H9 (cell line): ENCODE data around the gene KCNJ1. TPM values are rescaled to one million over a fixed set of nuclear protein-coding genes. Genes with fewer than 3 reads are reported as not detected.

Experiments
- DNase-seq: peaks from one replicate; pipeline ENCODE4 v3.0.0-alpha.2; 2017
- H2AFZ ChIP-seq: one replicate; pipeline ENCODE4 v1.6.1; 2013; ENCODE audit warnings: mild to moderate bottlenecking, low read length, control low read depth, moderate library complexity
- H2AK5ac ChIP-seq: 2 replicates; pipeline ENCODE4 v1.6.1; 2013; ENCODE audit warnings: low read length, control low read depth, mixed read lengths; ENCODE audit not compliant: insufficient read length
- H2BK120ac ChIP-seq: one replicate; pipeline ENCODE4 v1.6.1; 2013; ENCODE audit warnings: low read depth, mild to moderate bottlenecking, low read length, control low read depth, inconsistent platforms; ENCODE audit not compliant: poor library complexity, severe bottlenecking
- H2BK12ac ChIP-seq: 2 replicates; pipeline ENCODE4 v1.6.1; 2013; ENCODE audit warnings: low read length, control low read depth, mixed read lengths, low read depth; ENCODE audit not compliant: insufficient read length
- H2BK15ac ChIP-seq: 2 replicates; pipeline ENCODE4 v1.6.1; 2013; ENCODE audit warnings: low read depth, low read length, control low read depth
- H2BK20ac ChIP-seq: one replicate; pipeline ENCODE4 v1.6.1; 2013; ENCODE audit warnings: low read depth, mild to moderate bottlenecking, low read length, control low read depth, inconsistent platforms; ENCODE audit not compliant: poor library complexity, severe bottlenecking
- H2BK5ac ChIP-seq: 2 replicates; pipeline ENCODE4 v1.6.1; 2013; ENCODE audit warnings: low read length, control low read depth, mixed read lengths; ENCODE audit not compliant: insufficient read length
- H3K14ac ChIP-seq: 2 replicates; pipeline ENCODE4 v1.6.1; 2013; ENCODE audit warnings: low read length, control low read depth; ENCODE audit not compliant: insufficient read depth
- H3K18ac ChIP-seq: 2 replicates; pipeline ENCODE4 v1.6.1; 2013; ENCODE audit warnings: low read depth, mild to moderate bottlenecking, mixed read lengths, low read length, control low read depth; ENCODE audit not compliant: insufficient read length
- H3K23ac ChIP-seq: 2 replicates; pipeline ENCODE4 v1.6.1; 2013; ENCODE audit warnings: low read length, control low read depth, mixed read lengths, low read depth; ENCODE audit not compliant: insufficient read length
- H3K23me2 ChIP-seq: 2 replicates; pipeline ENCODE4 v1.6.1; 2013; ENCODE audit warnings: low read depth, mild to moderate bottlenecking, mixed read lengths, low read length, control low read depth; ENCODE audit not compliant: insufficient read length, poor library complexity, severe bottlenecking
- H3K27ac ChIP-seq: 2 replicates; pipeline ENCODE4 v1.5.1; 2013; ENCODE audit warnings: low read length, control low read depth, mixed read lengths, low read depth; ENCODE audit not compliant: insufficient read length
- H3K27me3 ChIP-seq: 2 replicates; pipeline ENCODE4 v1.6.1; 2013; ENCODE audit warnings: low read length, control low read depth, inconsistent platforms; ENCODE audit not compliant: insufficient read depth
- H3K4ac ChIP-seq: 2 replicates; pipeline ENCODE4 v1.6.1; 2013; ENCODE audit warnings: low read depth, mild to moderate bottlenecking, control low read depth, inconsistent platforms, low read length, moderate library complexity
- H3K4me1 ChIP-seq: 2 replicates; pipeline ENCODE4 v1.6.1; 2013; ENCODE audit warnings: low read length, control low read depth, inconsistent platforms; ENCODE audit not compliant: insufficient read depth
- H3K4me2 ChIP-seq: 2 replicates; pipeline ENCODE4 v1.6.1; 2013; ENCODE audit warnings: low read length, control low read depth, mixed read lengths; ENCODE audit not compliant: insufficient read length, insufficient read depth
- H3K56ac ChIP-seq: 2 replicates; pipeline ENCODE4 v1.6.1; 2013; ENCODE audit warnings: low read depth, mild to moderate bottlenecking, mixed read lengths, low read length, control low read depth; ENCODE audit not compliant: insufficient read length
- H3K79me1 ChIP-seq: 2 replicates; pipeline ENCODE4 v1.6.1; 2013; ENCODE audit warnings: low read depth, mild to moderate bottlenecking, moderate library complexity, low read length, control low read depth, inconsistent platforms; ENCODE audit not compliant: insufficient read depth, poor library complexity, severe bottlenecking
- H3K79me2 ChIP-seq: 2 replicates; pipeline ENCODE4 v1.6.1; 2013; ENCODE audit warnings: low read length, control low read depth, inconsistent platforms; ENCODE audit not compliant: insufficient read depth
- H3K9ac ChIP-seq: 2 replicates; pipeline ENCODE4 v1.6.1; 2013; ENCODE audit warnings: low read length, control low read depth, mixed read lengths; ENCODE audit not compliant: insufficient read length; ENCODE audit errors: extremely low read depth
- H3K9me3 ChIP-seq: one replicate; pipeline ENCODE4 v1.6.1; 2013; ENCODE audit warnings: low read depth, low read length, inconsistent platforms; ENCODE audit not compliant: control insufficient read depth
- H3T11ph ChIP-seq: one replicate; pipeline ENCODE4 v1.6.1; 2013; ENCODE audit warnings: mild to moderate bottlenecking, low read length, control low read depth, inconsistent platforms
- H4K20me1 ChIP-seq: one replicate; pipeline ENCODE4 v1.6.1; 2013; ENCODE audit not compliant: control insufficient read depth, insufficient read length, insufficient read depth
- H4K5ac ChIP-seq: 2 replicates; pipeline ENCODE4 v1.6.1; 2013; ENCODE audit warnings: low read depth, mild to moderate bottlenecking, mixed read lengths, low read length, control low read depth; ENCODE audit not compliant: insufficient read length
- H4K8ac ChIP-seq: replicated peaks from 2 replicates; pipeline ENCODE4 v1.6.1; 2013; ENCODE audit warnings: low read length, control low read depth, mixed read lengths, low read depth; ENCODE audit not compliant: insufficient read length
- H4K91ac ChIP-seq: 2 replicates; pipeline ENCODE4 v1.6.1; 2013; ENCODE audit warnings: low read depth, mild to moderate bottlenecking, moderate library complexity, mixed read lengths, low read length, control low read depth; ENCODE audit not compliant: insufficient read length
- H3K27ac Mint-ChIP-seq, 3 experiments: 2 replicates in 2 of 3; 3 replicates in 1 of 3; pipeline ENCODE4 v1.8.0; 2020 to 2021; ENCODE audit warnings: mixed read lengths in 3 of 3, mild to moderate bottlenecking in 1 of 3, moderate library complexity in 1 of 3
- H3K27me3 Mint-ChIP-seq: 2 replicates; pipeline ENCODE4 v1.8.0; 2021; ENCODE audit warnings: low read depth, mild to moderate bottlenecking, moderate library complexity, mixed read lengths
- H3K36me3 Mint-ChIP-seq, 3 experiments: 2 replicates in 2 of 3; 3 replicates in 1 of 3; pipeline ENCODE4 v1.8.0; 2020 to 2021; ENCODE audit warnings: low read depth in 3 of 3, mixed read lengths in 3 of 3; ENCODE audit not compliant: insufficient read depth in 1 of 3
- H3K4me1 Mint-ChIP-seq, 2 experiments: 2 replicates each; pipeline ENCODE4 v1.8.0; 2020; ENCODE audit warnings: mixed read lengths in 2 of 2
- H3K4me3 Mint-ChIP-seq, 2 experiments: 2 replicates in 1 of 2; 3 replicates in 1 of 2; pipeline ENCODE4 v1.8.0; 2020 to 2021; ENCODE audit warnings: mild to moderate bottlenecking in 2 of 2, mixed read lengths in 2 of 2, moderate library complexity in 1 of 2
- H3K9me3 Mint-ChIP-seq, 2 experiments: 2 replicates in 1 of 2; 3 replicates in 1 of 2; pipeline ENCODE4 v1.8.0; 2020; ENCODE audit warnings: mild to moderate bottlenecking in 2 of 2, mixed read lengths in 2 of 2, moderate library complexity in 1 of 2
- CTCF ChIP-seq: fragments of 200-600 bp; sonication (generic); conservative IDR thresholded peaks from 3 replicates; pipeline ENCODE4 v1.8.0; 2021; ENCODE audit warnings: antibody characterized with exemption, mild to moderate bottlenecking
- WGBS: extraction: QIAGEN DNeasy Blood & Tissue Kit; methylation state at CpG from one replicate; pipeline ENCODE4 v1.1.7; 2013; ENCODE audit warnings: missing lambda C conversion rate, low lambda C conversion rate, mixed read lengths; ENCODE audit not compliant: insufficient read length; ENCODE audit errors: extremely low coverage; 5-methylcytosine and 5-hydroxymethylcytosine counted together
- total RNA-seq: library from RNA; stranded (reverse); gene quantifications from 2 replicates; pipeline ENCODE4 v1.2.1, GENCODE V29; 2021

KCNJ1 gene
- total RNA-seq, 1 experiment from 2014 or later: not detected

GRCh38 chr11:128894286-128894681, 27.2 kb upstream of the KCNJ1 start:
- H3K27ac Mint-ChIP-seq: no peak overlapping the region
- Histone ChIP-seq H3K23me2 (peaks cover 8% of the 10 kb centered on the region), H2BK120ac (no peak overlapping the region), H2BK20ac (no peak overlapping the region), H3K18ac (no peak overlapping the region), H3K23ac (no peak overlapping the region), H3K79me2 (no peaks in the 10 kb centered on the region), H3K79me1 (no peaks in the 10 kb centered on the region), H4K5ac (no peak overlapping the region), H2BK15ac (no peak overlapping the region), H4K91ac (no peak overlapping the region), H3K4ac (no peak overlapping the region), H3K9ac (no peak overlapping the region), H3T11ph (no peak overlapping the region), H2BK12ac (no peak overlapping the region), H4K20me1 (no peaks in the 10 kb centered on the region), H3K9me3 (no peaks in the 10 kb centered on the region), H2AFZ (no peak overlapping the region), H3K14ac (no peak overlapping the region), H3K27ac (no peak overlapping the region), H2AK5ac (no peak overlapping the region), H3K4me1 (no peaks in the 10 kb centered on the region), H3K27me3 (peaks cover 44% of the 10 kb centered on the region), H2BK5ac (no peak overlapping the region), H3K4me2 (no peak overlapping the region), H4K8ac (no peak overlapping the region), H3K56ac (no peak overlapping the region)
- H3K36me3 Mint-ChIP-seq: no peaks in the 10 kb centered on the region
- WGBS: no CpG with 5 or more reads among the region's 3 CpGs
- H3K9me3 Mint-ChIP-seq: no peaks in the 10 kb centered on the region; a peak in 1 of 5 replicates
- peaks cover 93% of the 10 kb centered on the region for H3K27me3 Mint-ChIP-seq
- DNase-seq: no peak
- peaks cover 11 to 16% of the 10 kb centered on the region in 2 experiments for H3K4me1 Mint-ChIP-seq
- no peak overlapping the region; a peak in 1 of 5 replicates for H3K4me3 Mint-ChIP-seq
- TF ChIP-seq CTCF: no peak
